Liver (tissue), 9 donors: ENCODE results near the gene MALRD1. TPM values are rescaled to one million over a fixed set of nuclear protein-coding genes. Genes with fewer than 3 reads are reported as not detected.
"Not testable (repeated sequence)": the region's sequence is repeated elsewhere in the genome, so short reads cannot be mapped to it uniquely, and the experiment has no call there.

Experiments
- DNase-seq: peaks from one replicate; pipeline ENCODE4 v3.0.0-alpha.2; 2017; ENCODE audit warnings: low spot score
- H3K27ac ChIP-seq, 2 donors: one replicate each; pipeline ENCODE4 v1.7.0; 2013; ENCODE audit warnings: inconsistent platforms in 2 of 2, low read length in 2 of 2, control low read depth in 1 of 2, low read depth in 1 of 2, mild to moderate bottlenecking in 1 of 2
- H3K27me3 ChIP-seq, 4 donors: one replicate each; pipeline versions ENCODE4 v1.6.1 to v1.7.0; 2013; ENCODE audit warnings: low read length in 3 of 4, inconsistent platforms in 1 of 4, mild to moderate bottlenecking in 1 of 4, moderate library complexity in 1 of 4; ENCODE audit not compliant: control insufficient read depth in 4 of 4, insufficient read depth in 4 of 4
- H3K36me3 ChIP-seq, 4 donors: one replicate each; pipeline versions ENCODE4 v1.6.1 to v1.7.0; 2013; ENCODE audit warnings: low read length in 3 of 4, mild to moderate bottlenecking in 3 of 4, low read depth in 1 of 4, moderate library complexity in 1 of 4; ENCODE audit not compliant: control insufficient read depth in 4 of 4, insufficient read depth in 3 of 4
- H3K4me1 ChIP-seq, 4 donors: one replicate each; pipeline versions ENCODE4 v1.6.1 to v1.7.0; 2013; ENCODE audit warnings: low read length in 3 of 4, mild to moderate bottlenecking in 3 of 4, moderate library complexity in 1 of 4; ENCODE audit not compliant: control insufficient read depth in 4 of 4, insufficient read depth in 4 of 4
- H3K4me3 ChIP-seq, 3 donors: one replicate each; pipeline versions ENCODE4 v1.6.1 to v1.7.0; 2013; ENCODE audit warnings: low read length in 3 of 3, control low read depth in 1 of 3, low read depth in 1 of 3, mild to moderate bottlenecking in 1 of 3
- H3K9ac ChIP-seq, 2 donors: one replicate each; pipeline ENCODE4 v1.7.0; 2013; ENCODE audit warnings: low read length in 2 of 2, mild to moderate bottlenecking in 2 of 2, moderate library complexity in 2 of 2, control low read depth in 1 of 2, low read depth in 1 of 2
- H3K9me3 ChIP-seq, 4 donors: one replicate each; pipeline versions ENCODE4 v1.6.1 to v1.7.0; 2013; ENCODE audit warnings: low read length in 3 of 4; ENCODE audit not compliant: control insufficient read depth in 4 of 4
- CTCF ChIP-seq: fragments of 150-350 bp; IDR thresholded peaks from 2 replicates; pipeline ENCODE4 v1.5.1; 2017; ENCODE audit warnings: improper control_type of control experiment, low read depth, low read length; ENCODE audit not compliant: missing input control
- EGR1 ChIP-seq, 2 donors: IDR thresholded peaks; 2 replicates each; pipeline ENCODE4 v1.6.1; 2016 to 2018; ENCODE audit warnings: antibody characterized with exemption in 2 of 2, low read depth in 2 of 2
- FOXA1 ChIP-seq: IDR thresholded peaks from 2 replicates; pipeline ENCODE4 v1.6.1; 2016; ENCODE audit warnings: antibody characterized with exemption
- FOXA2 ChIP-seq: IDR thresholded peaks from 2 replicates; pipeline ENCODE4 v1.6.1; 2016; ENCODE audit warnings: antibody characterized with exemption
- GABPA ChIP-seq, 2 donors: IDR thresholded peaks in 1 of 2; conservative IDR thresholded peaks in 1 of 2; 2 replicates each; pipeline ENCODE4 v1.6.1; 2016; ENCODE audit warnings: antibody characterized with exemption in 2 of 2, mild to moderate bottlenecking in 1 of 2, moderate library complexity in 1 of 2
- HNF4G ChIP-seq: IDR thresholded peaks from 2 replicates; pipeline ENCODE4 v1.6.1; 2016; ENCODE audit warnings: antibody characterized with exemption
- JUND ChIP-seq, 2 donors: IDR thresholded peaks; 2 replicates each; pipeline ENCODE4 v1.6.1; 2016; ENCODE audit warnings: antibody characterized with exemption in 2 of 2
- NR2F2 ChIP-seq: IDR thresholded peaks from 2 replicates; pipeline ENCODE4 v1.6.1; 2016; ENCODE audit warnings: antibody characterized with exemption
- RAD21 ChIP-seq, 2 donors: IDR thresholded peaks; 2 replicates each; pipeline ENCODE4 v1.6.1; 2016; ENCODE audit warnings: antibody characterized with exemption in 2 of 2, mild to moderate bottlenecking in 2 of 2
- REST ChIP-seq: IDR thresholded peaks from 2 replicates; pipeline ENCODE4 v1.6.1; 2016; ENCODE audit warnings: antibody characterized with exemption, mild to moderate bottlenecking
- RXRA ChIP-seq, 2 donors: IDR thresholded peaks; 2 replicates each; pipeline ENCODE4 v1.6.1; 2017 to 2018; ENCODE audit warnings: antibody characterized with exemption in 2 of 2, mild to moderate bottlenecking in 1 of 2
- SP1 ChIP-seq: IDR thresholded peaks from 2 replicates; pipeline ENCODE4 v1.6.1; 2018; ENCODE audit warnings: antibody characterized with exemption, mild to moderate bottlenecking
- TAF1 ChIP-seq: conservative IDR thresholded peaks from 2 replicates; pipeline ENCODE4 v1.6.1; 2016; ENCODE audit warnings: antibody characterized with exemption, mild to moderate bottlenecking
- ZBTB33 ChIP-seq: IDR thresholded peaks from 2 replicates; pipeline ENCODE4 v1.6.1; 2016; ENCODE audit warnings: antibody characterized with exemption
- WGBS: extraction: QIAGEN DNeasy Blood & Tissue Kit; methylation state at CpG from one replicate; pipeline ENCODE4 v1.1.7; 2013; 5-methylcytosine and 5-hydroxymethylcytosine counted together
- polyA plus RNA-seq, 2 donors: library from polyadenylated mRNA; stranded (reverse) in 1 of 2; unstranded in 1 of 2; fragments of 200-250 nt in 1 of 2; fragments of >200 nt in 1 of 2; fragmentation: Nextera tagmentation in 1 of 2; extraction: Ambion mirVana in 1 of 2; gene quantifications; one replicate each; pipeline versions ENCODE4 v1.2.1 to v1.2.3, GENCODE V29; 2013 to 2015
- total RNA-seq, 2 donors: library from RNA; depleted of rRNA; stranded (reverse); fragments of >200 nt; gene quantifications; one replicate each; pipeline ENCODE4 v1.2.3, GENCODE V29; 2014
- TF ChIP-seq, protein P1 (sequence below): IDR thresholded peaks from 2 replicates; pipeline ENCODE4 v1.6.1; 2016; ENCODE audit warnings: antibody characterized with exemption
- donor health status: healthy.
- donor health status: healthy.
- donor health status: healthy.
- donor health status: healthy.
- donor health status: healthy.

The MALRD1 gene
- total and polyA plus RNA-seq, 4 donors, result 0.37 to 0.59 TPM; not detected in 2

DNA sequence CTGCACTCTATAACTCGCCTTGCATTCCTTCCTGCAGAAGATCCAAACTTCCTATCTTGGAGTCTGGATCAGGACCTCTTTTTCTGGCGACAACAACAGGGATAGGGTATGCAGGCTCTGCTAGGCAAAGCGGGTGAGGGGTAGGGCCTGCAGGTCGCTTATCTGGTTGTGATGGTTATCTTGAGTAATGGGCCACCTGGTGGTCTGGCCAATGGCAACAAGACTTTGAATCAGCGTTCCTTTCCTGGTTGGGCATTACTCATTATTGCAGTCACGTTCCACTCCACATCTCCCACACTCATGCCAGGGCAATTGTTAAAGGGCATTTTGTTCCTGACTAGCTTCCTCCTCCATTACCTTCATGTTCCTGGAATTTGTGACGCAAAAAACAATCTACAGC lies 719.3 kb downstream of the MALRD1 start:
- Histone ChIP-seq H3K27me3 (no peaks in the 10 kb centered on the region), H3K9ac (no peak overlapping the region), H3K9me3 (no peaks in the 10 kb centered on the region), H3K27ac (no peak overlapping the region), H3K4me1 (no peaks in the 10 kb centered on the region), H3K36me3 (no peaks in the 10 kb centered on the region), H3K4me3 (no peak overlapping the region)
- 47% methylated on average over 7 of the region's 7 CpGs for WGBS
- TF ChIP-seq HNF4G (no peak), REST (no peak), NR2F2 (no peak), FOXA2 (no peak), EGR1 (IDR thresholded peaks at IDR 0.05; ENCODE audit: low read depth in 2 of 2) (no peak), CTCF (no peak), SP1 (no peak), FOXA1 (no peak), RAD21 (IDR thresholded peaks at IDR 0.05) (no peak), JUND (IDR thresholded peaks at IDR 0.05) (no peak)
- no peak for DNase-seq

- H3K4me3 ChIP-seq, H3K27ac ChIP-seq, H3K9ac ChIP-seq, H3K4me1 ChIP-seq, H3K36me3 ChIP-seq, H3K27me3 ChIP-seq, DNase-seq, H3K9me3 ChIP-seq: not testable (repeated sequence)
- WGBS, result 88% methylated on average over 3 of the region's 3 CpGs
Measured at GRCh38 chr10:19769826-19770225, 721.2 kb downstream of the MALRD1 start.

DNA sequence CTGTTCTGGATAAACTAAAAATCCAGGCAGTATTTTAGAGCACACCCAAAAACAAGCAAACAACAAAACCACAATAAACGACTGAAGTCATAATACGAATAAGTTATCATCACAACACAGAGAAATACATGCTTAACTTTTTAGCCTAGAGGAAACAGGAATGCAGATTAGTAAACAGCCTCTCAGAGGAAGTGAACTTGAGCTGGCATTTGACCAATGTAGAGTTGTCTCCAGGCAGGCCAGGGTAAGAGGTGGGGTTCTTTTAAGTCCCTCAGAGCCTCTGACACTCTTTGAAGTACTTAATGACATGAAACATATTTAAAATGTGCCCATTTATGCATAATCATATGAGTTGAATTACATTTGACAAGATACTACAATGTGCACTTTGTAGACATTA lies 724.4 kb downstream of the MALRD1 start:
- Histone ChIP-seq H3K27ac (no peak overlapping the region), H3K4me3 (no peak overlapping the region), H3K27me3 (peaks cover 0 to 2% (median 0%) of the 10 kb centered on the region in 4 donors), H3K36me3 (no peaks in the 10 kb centered on the region), H3K9me3 (no peaks in the 10 kb centered on the region), H3K9ac (no peak overlapping the region), H3K4me1 (no peaks in the 10 kb centered on the region)
- no peak for DNase-seq
- WGBS, result 51% methylated on average over 2 of the region's 2 CpGs
- no peak for TF ChIP-seq RAD21 (IDR thresholded peaks at IDR 0.05)
- TF ChIP-seq, protein P1, sequence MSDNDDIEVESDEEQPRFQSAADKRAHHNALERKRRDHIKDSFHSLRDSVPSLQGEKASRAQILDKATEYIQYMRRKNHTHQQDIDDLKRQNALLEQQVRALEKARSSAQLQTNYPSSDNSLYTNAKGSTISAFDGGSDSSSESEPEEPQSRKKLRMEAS, result no peak
- TF ChIP-seq NR2F2, result no peak
- no peak for TF ChIP-seq ZBTB33
- TF ChIP-seq SP1, result no peak
- no peak for TF ChIP-seq EGR1 (IDR thresholded peaks at IDR 0.05; ENCODE audit: low read depth in 2 of 2)
- no peak for TF ChIP-seq FOXA2
- no peak for TF ChIP-seq RXRA (IDR thresholded peaks at IDR 0.05)
- no peak for TF ChIP-seq JUND (IDR thresholded peaks at IDR 0.05)
- TF ChIP-seq GABPA (IDR thresholded peaks at IDR 0.05 in 1 of 2, conservative IDR thresholded peaks at IDR 0.05 in 1 of 2), result no peak
- no peak for TF ChIP-seq CTCF
- no peak for TF ChIP-seq TAF1
